ENCODE measurements around the gene STYK1.

- TF ChIP-seq CTCF (IDR thresholded peaks at IDR 0.05), result no peak
- TF ChIP-seq EP300 (IDR thresholded peaks at IDR 0.05), result no peak
- TF ChIP-seq POLR2A (IDR thresholded peaks at IDR 0.05), result no peak
Measured at GRCh38 chr12:10633541-10633940, 40.3 kb downstream of the STYK1 start.

Data from stomach (tissue), 4 donors.